Large intestine (tissue), 3 donors: ENCODE results near the gene RPL21. TPM values are rescaled to one million over a fixed set of nuclear protein-coding genes. Genes with fewer than 3 reads are reported as not detected.
"Not testable (repeated sequence)": the region's sequence is repeated elsewhere in the genome, so short reads cannot be mapped to it uniquely, and the experiment has no call there.

Source experiments
- DNase-seq, 2 donors: peaks; one replicate each; pipeline versions ENCODE4 v3.0.0 to v3.0.0-alpha.2; 2013
- H3K27ac ChIP-seq: one replicate; pipeline ENCODE4 v1.5.1; 2013; ENCODE audit warnings: low read length
- H3K27me3 ChIP-seq: 2 replicates; pipeline ENCODE4 v1.6.1; 2013; ENCODE audit warnings: low read length; ENCODE audit not compliant: control insufficient read depth, insufficient read depth
- H3K36me3 ChIP-seq: 2 replicates; pipeline ENCODE4 v1.6.1; 2013; ENCODE audit warnings: low read length; ENCODE audit not compliant: control insufficient read depth, insufficient read depth
- H3K4me1 ChIP-seq: one replicate; pipeline ENCODE4 v1.6.1; 2013; ENCODE audit warnings: low read length; ENCODE audit not compliant: control insufficient read depth, insufficient read depth
- H3K4me3 ChIP-seq: one replicate; pipeline ENCODE4 v1.5.1; 2013; ENCODE audit warnings: low read length
- H3K9me3 ChIP-seq: one replicate; pipeline ENCODE4 v1.6.1; 2013; ENCODE audit warnings: mild to moderate bottlenecking, low read depth, low read length, moderate library complexity; ENCODE audit not compliant: control insufficient read depth
- WGBS: methylation state at CpG from one replicate; pipeline ENCODE4 v1.1.5; 2013; ENCODE audit warnings: low lambda C conversion rate; ENCODE audit not compliant: insufficient coverage; 5-methylcytosine and 5-hydroxymethylcytosine counted together
- polyA plus RNA-seq: library from polyadenylated mRNA; unstranded; fragments of 120-200 nt; gene quantifications from one replicate; pipeline ENCODE4 v1.2.1, GENCODE V29; 2013

The RPL21 gene
- polyA plus RNA-seq, 1 donor: 1,529 TPM

DNA sequence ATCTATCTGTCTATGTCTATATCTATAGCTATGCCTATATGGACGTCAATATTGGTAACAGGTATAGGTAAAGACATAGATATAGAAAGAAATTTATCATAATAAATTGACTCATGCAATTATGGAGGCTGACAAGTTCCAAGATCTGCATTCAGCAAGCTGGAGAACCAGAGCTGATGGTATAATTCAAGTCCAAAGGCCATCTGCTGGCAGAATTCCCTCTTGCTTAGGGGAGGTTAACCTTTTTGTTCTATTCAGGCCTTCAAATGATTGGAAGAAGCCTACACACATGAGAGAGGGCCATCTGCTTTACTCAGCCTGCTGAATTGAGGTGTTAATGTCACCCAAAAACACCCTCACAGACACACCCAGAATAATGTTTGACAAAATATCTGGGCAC lies 30.1 kb downstream of the RPL21 start:
- no peak overlapping the region for H3K4me3 ChIP-seq
- H3K27ac ChIP-seq: no peak overlapping the region
- peak in 1 of 2 donors; percentile 57 for DNase-seq
- no peaks in the 10 kb centered on the region for H3K36me3 ChIP-seq
- no peaks in the 10 kb centered on the region for H3K9me3 ChIP-seq
- H3K27me3 ChIP-seq: no peaks in the 10 kb centered on the region
- WGBS: 46% methylated on average over 1 of the region's 1 CpG
- H3K4me1 ChIP-seq: no peaks in the 10 kb centered on the region

DNA sequence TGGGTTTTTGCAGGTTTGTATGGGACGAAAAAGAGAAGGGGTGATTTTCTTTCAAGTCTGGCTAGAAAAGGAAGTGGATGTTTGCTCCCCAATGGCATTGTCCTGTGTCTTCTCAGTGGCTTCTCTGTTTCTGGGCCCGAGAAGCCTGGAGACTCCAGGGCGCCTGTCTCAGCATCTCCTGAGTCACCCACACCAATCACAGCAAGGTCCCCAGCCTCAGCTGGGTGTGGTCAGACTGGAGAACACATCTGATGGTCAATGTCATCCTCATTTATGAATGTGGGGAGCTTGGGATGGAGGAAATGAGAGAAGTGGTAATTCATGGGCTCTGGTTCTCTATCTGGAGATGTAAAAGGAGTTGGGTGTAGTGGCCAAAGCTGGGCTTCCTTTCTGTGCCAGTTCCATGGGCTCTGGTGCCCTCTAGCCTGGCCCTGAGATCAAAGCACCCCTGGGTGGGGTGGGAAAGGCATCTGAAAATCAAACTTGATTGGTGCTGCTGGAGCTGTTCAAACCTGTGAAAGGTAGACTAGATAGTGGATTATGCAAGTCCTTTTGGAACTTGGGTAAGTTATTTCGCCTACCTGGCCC lies 32.6 kb downstream of the RPL21 start:
- Histone ChIP-seq H3K4me1 (no peaks in the 10 kb centered on the region), H3K36me3 (no peaks in the 10 kb centered on the region), H3K9me3 (no peaks in the 10 kb centered on the region), H3K27ac (no peak overlapping the region), H3K4me3 (no peak overlapping the region), H3K27me3 (no peaks in the 10 kb centered on the region)
- DNase-seq: no peak
- 80% methylated on average over 1 of the region's 4 CpGs for WGBS

DNA sequence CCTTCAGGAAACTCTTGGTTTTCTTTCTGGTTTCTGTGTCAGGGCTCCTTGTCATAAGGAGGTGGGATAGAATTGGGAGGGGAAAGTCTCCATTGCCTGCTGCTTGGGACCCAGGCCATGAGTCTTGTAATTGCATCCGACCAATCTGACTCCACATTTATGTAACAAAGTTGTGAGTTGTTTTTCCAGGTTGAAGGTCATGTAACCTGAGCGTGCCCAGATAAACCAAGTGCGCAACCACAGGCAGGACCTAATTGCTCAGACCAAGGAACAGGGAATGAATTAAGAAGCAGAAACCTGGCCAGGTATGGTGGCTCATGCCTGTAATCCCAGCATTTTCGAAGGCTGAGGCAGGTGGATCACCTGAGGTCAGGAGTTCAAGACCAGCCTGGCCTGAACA lies 37.0 kb downstream of the RPL21 start:
- no peaks in the 10 kb centered on the region for H3K36me3 ChIP-seq
- H3K4me1 ChIP-seq: no peaks in the 10 kb centered on the region
- H3K4me3 ChIP-seq: no peak overlapping the region
- no CpG with 5 or more reads among the region's 4 CpGs for WGBS
- no peak for DNase-seq
- H3K27me3 ChIP-seq: no peaks in the 10 kb centered on the region
- H3K9me3 ChIP-seq: no peaks in the 10 kb centered on the region
- H3K27ac ChIP-seq: no peak overlapping the region

DNA sequence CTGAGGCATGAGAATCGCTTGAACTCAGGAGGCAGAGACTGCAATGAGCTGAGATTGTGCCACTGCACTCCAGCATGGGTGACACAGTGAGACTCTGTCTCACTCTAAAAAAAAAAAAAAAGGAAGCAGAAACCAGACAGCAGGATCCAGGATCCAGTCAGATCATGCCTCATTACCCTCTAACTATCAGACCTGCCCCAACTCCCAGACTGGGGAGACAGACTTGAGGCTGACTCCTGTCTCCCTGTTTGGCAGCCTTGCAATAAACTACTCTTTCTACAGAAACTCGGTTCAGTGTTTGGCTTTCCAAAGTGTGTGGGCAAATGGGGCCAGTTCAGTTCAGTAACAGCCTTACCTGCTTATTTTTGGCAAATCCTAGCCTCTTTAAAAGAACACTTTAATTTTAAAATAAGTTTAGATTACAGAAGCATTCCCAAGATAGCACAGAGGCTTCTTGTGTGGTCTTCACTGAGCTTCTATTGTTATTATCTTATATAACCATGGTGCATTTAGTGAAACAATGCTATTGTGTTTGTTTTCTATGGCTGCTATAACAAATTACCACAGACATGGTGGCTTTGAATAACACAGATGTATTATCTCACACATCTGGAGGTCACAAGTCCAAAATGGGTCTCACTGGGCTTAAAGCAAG lies 37.8 kb downstream of the RPL21 start:
- WGBS: no CpG with 5 or more reads among the region's 2 CpGs
- Histone ChIP-seq H3K36me3 (no peaks in the 10 kb centered on the region), H3K4me3 (no peak overlapping the region), H3K27me3 (no peaks in the 10 kb centered on the region), H3K27ac (no peak overlapping the region), H3K9me3 (no peaks in the 10 kb centered on the region), H3K4me1 (no peaks in the 10 kb centered on the region)
- no peak for DNase-seq

DNA sequence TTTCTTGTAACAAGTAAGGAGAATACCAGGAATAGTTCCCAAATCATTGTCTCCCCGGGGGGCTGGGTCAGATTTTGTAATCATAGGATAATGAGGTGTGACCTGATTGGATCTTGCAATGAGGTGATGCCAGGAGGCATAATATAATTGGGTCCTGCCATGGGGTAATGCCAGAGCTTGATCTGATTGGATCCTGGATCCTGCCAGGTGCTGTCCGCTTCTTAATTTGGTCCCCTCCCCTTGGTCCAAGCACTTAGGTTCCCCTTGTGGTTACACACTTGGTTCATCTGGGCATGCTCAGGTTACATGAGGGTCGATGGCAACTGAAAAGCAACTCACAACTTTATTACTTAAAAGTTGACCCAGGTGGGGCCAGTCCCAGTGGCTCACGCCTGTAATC lies 39.4 kb downstream of the RPL21 start:
- DNase-seq: no peak
- no peaks in the 10 kb centered on the region for H3K27me3 ChIP-seq
- no peak overlapping the region for H3K4me3 ChIP-seq
- no peak overlapping the region for H3K27ac ChIP-seq
- H3K9me3 ChIP-seq: no peaks in the 10 kb centered on the region
- no peaks in the 10 kb centered on the region for H3K4me1 ChIP-seq
- WGBS: no CpG with 5 or more reads among the region's 4 CpGs
- no peaks in the 10 kb centered on the region for H3K36me3 ChIP-seq

DNA sequence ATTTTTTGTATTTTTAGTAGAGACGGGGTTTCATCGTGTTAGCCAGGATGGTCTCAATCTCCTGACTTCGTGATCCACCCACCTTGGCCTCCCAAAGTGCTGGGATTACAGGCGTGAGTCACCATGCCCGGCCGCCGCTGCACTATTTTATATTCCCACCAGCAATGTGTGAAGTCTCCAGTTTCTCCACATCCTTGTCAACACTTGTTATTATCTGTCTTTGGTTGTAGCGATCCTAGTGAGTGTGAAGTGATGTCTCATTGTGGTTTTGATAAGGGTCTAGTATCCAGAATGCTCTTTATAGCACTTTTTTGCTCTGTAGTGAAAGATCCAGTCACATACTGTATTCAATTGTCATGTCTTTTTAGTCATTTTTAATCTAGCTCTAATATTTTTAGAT lies 40.6 kb downstream of the RPL21 start:
- H3K27ac ChIP-seq, DNase-seq, H3K36me3 ChIP-seq, H3K9me3 ChIP-seq, H3K4me3 ChIP-seq, H3K4me1 ChIP-seq, H3K27me3 ChIP-seq: not testable (repeated sequence)
- WGBS: no CpG with 5 or more reads among the region's 8 CpGs

DNA sequence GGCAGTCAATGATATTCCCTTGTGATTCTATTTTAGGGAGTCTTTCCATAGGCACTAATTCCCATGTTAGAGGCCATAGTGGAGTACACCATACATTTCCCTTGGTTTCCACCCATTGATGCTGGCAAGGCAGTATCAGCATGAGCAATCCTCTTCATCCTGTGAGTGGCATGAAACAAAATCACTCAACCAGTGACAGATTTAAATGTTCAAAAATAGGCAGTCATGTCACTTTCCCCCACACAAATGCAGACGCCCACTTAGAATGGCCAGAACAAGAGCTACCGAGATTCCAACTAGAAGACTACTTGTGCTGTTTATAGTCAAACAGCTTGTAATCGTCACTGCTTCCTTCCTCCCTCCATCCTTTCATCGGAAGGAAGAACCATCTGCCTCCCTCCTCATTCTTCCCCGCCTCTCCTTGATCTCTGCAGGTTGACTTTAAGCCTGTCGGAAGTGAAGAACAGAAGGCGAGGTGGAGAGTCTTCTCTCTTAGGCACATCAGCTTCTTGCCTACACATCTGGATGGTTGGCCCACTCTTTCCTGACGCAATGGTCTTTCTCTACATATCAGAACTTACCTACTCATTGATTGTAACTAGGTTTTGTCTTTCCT lies 41.8 kb downstream of the RPL21 start:
- no peak overlapping the region for H3K4me3 ChIP-seq
- DNase-seq: no peak
- H3K36me3 ChIP-seq: no peaks in the 10 kb centered on the region
- no peak overlapping the region for H3K27ac ChIP-seq
- H3K27me3 ChIP-seq: peaks cover 4% of the 10 kb centered on the region
- no peaks in the 10 kb centered on the region for H3K9me3 ChIP-seq
- WGBS: no CpG with 5 or more reads among the region's 8 CpGs
- H3K4me1 ChIP-seq: no peaks in the 10 kb centered on the region

DNA sequence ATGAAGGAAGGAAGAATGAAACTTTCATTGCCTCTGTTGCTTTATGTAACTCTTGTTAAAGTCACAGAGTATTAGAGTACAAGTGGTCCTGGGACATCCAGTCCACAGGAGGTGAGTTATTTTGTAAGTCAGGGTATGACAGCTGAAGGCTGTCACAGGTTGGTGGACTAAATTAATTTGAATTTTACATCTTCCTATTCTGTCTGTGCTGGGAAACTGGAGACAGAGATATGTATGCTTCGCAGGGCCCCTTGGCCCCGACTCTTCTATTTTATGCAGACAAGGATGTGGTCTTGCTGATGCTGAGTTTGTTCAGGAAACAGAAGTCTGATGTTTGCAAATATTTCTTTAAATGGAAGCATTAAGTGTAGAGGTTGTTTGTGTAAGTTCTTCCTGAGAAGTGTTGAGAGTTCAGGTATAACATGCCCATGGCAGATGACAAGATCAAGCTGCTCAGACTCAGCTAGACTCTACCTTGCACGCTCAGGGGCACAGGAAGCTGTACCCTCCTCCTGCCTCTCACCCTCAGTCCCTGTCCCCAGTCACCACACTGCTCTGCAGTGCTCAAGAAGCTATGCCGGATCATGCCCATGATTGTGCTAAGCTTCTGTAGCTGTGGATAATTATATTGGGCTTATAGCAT lies 42.6 kb downstream of the RPL21 start:
- no peak for DNase-seq
- Histone ChIP-seq H3K27ac (no peak overlapping the region), H3K4me1 (no peaks in the 10 kb centered on the region)

DNA sequence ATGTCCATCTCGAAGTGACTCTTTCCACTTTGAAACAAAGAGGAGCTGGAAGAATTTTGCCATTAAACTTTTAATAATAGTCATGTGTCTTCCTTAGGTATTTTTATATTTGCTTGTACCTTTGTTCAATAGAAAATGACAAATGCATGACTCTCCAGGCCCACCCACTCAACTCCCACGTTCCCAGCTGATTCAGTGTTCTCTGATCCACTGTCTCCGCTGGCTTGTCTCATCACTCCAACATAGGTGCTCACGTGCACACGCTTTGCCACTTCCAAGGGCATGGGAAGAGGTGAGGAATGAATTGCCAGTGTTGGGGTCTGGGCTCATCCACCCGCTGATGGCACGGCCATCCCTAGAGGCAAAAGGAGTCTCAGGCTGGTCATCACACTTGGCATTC lies 43.7 kb downstream of the RPL21 start:
- Histone ChIP-seq H3K4me1 (no peaks in the 10 kb centered on the region), H3K9me3 (no peaks in the 10 kb centered on the region), H3K4me3 (no peak overlapping the region), H3K27me3 (peaks cover 4% of the 10 kb centered on the region), H3K27ac (no peak overlapping the region), H3K36me3 (no peaks in the 10 kb centered on the region)
- no CpG with 5 or more reads among the region's 7 CpGs for WGBS
- no peak for DNase-seq

More for the DNA sequence above, 42.6 kb downstream of the RPL21 start:
- WGBS: no CpG with 5 or more reads among the region's 4 CpGs
- no peaks in the 10 kb centered on the region for H3K36me3 ChIP-seq
- no peaks in the 10 kb centered on the region for H3K9me3 ChIP-seq
- no peak overlapping the region for H3K4me3 ChIP-seq
- H3K27me3 ChIP-seq: peaks cover 4% of the 10 kb centered on the region

DNA sequence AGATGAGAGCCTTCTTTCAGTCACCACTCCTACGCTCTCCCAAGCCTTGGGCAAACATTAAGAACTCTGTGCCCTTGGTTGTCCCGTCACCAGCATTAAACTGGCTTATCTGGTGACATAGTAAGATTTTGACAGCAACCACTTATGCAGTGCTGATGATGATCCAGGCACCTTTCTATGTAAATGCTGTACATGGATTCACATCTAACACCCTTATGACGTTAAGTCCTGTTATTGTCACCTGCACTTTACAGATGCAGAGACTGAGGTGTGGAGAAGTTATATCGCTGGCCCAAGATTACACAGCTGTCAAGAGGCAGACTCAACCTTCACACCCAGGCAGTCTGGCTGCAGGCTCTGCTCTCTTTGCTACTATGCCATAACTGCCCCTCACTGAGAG lies 44.3 kb downstream of the RPL21 start:
- DNase-seq: no peak
- Histone ChIP-seq H3K9me3 (no peaks in the 10 kb centered on the region), H3K4me3 (no peak overlapping the region), H3K4me1 (no peaks in the 10 kb centered on the region), H3K27ac (no peak overlapping the region), H3K27me3 (peaks cover 4% of the 10 kb centered on the region), H3K36me3 (no peaks in the 10 kb centered on the region)
- WGBS: no CpG with 5 or more reads among the region's 4 CpGs
